D721Med (cell line): Measurements from ENCODE around the gene ANGPTL2.

ENCODE experiments used
- DNase-seq: peaks from one replicate; pipeline ENCODE4 v3.0.0; 2011; ENCODE audit warnings: low spot score; ENCODE audit not compliant: insufficient read length
- FAIRE-seq: peaks from 2 replicates; lab custom pipeline; 2011; peaks lifted over from hg19 to GRCh38; lab: Jason Lieb, UNC
- TF ChIP-seq, protein P1 (sequence below): IDR thresholded peaks from 2 replicates; pipeline ENCODE4 v1.5.1; 2012; ENCODE audit warnings: mild to moderate bottlenecking, control low read depth; ENCODE audit not compliant: insufficient read depth; ENCODE audit errors: missing control alignments

ANGPTL2 gene

GRCh38 chr9:127123064-127123890 lies 842 bp upstream of the ANGPTL2 start:
- no peak for DNase-seq
- TF ChIP-seq, protein P1, sequence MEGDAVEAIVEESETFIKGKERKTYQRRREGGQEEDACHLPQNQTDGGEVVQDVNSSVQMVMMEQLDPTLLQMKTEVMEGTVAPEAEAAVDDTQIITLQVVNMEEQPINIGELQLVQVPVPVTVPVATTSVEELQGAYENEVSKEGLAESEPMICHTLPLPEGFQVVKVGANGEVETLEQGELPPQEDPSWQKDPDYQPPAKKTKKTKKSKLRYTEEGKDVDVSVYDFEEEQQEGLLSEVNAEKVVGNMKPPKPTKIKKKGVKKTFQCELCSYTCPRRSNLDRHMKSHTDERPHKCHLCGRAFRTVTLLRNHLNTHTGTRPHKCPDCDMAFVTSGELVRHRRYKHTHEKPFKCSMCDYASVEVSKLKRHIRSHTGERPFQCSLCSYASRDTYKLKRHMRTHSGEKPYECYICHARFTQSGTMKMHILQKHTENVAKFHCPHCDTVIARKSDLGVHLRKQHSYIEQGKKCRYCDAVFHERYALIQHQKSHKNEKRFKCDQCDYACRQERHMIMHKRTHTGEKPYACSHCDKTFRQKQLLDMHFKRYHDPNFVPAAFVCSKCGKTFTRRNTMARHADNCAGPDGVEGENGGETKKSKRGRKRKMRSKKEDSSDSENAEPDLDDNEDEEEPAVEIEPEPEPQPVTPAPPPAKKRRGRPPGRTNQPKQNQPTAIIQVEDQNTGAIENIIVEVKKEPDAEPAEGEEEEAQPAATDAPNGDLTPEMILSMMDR: no peak
- no peak for FAIRE-seq

GRCh38 chr9:127121628-127122175 lies 733 bp downstream of the ANGPTL2 start:
- DNase-seq (no peak), FAIRE-seq (no peak)
- TF ChIP-seq, protein P1: no peak

DNA sequence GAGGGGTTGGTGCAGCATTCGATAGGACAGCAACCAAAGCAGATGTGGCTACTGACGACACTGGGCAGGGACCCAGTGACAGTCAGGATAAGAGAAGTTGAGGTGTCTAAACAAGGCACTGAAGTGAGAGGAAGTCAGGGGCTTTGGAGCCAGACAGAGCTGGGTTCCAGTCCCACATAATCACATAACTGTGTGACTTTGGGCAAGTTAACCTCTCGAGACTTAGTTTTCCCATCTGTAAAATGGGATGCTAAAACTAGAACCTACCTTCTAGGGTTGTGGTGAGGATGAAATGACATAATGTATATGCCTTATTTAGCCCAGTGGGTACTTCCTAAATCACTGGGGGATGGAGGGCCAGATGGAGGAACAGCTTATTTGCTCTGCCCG lies 3.1 kb downstream of the ANGPTL2 start:
- FAIRE-seq: no peak
- TF ChIP-seq, protein P1: no peak
- no peak for DNase-seq

DNA sequence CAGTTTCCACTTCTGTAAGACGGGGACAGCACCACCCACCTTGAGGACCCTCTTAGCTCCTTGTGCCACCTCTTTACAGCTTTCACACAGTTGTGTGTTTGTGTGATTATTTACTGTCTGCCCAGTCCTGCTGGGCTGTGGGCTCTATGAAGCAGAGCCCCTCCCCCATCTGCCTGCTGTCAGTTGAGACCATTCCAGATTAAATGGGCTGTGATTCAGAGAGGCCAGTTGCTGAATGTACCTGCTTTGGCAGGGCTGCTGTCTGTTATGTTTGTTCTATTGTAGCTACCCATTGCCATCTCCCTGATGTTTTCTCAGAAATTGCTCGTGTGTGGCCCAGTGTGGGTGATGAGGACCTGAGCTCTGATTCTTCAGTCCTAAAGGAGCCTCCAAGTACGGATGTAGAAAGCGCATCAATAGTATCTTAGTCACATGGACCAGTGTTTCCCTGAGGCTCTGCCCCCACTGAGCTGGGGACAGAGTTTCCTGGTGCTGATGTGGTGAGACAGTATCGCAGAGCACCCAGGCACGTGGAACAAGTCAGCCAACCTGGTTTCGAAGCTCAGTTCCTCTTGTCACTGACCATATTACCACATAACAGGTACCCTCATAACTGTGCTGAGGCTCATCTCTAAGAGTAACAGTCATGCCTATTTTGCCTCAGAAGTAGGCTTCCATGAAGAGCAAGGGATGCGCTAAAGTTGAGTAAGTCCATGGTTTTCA lies 3.7 kb downstream of the ANGPTL2 start:
- TF ChIP-seq, protein P1: no peak
- FAIRE-seq (no peak), DNase-seq (no peak)

- FAIRE-seq (no peak), DNase-seq (no peak)
- TF ChIP-seq, protein P1: no peak
Measured at GRCh38 chr9:127117801-127118200, 4.6 kb downstream of the ANGPTL2 start.

- TF ChIP-seq, protein P1: no peak
- DNase-seq (no peak), FAIRE-seq (no peak)
Measured at GRCh38 chr9:127116957-127117356, 5.5 kb downstream of the ANGPTL2 start.
